OCI-LY7 (cell line): ENCODE data around the gene PITPNM3. TPM values are rescaled to one million over a fixed set of nuclear protein-coding genes. Genes with fewer than 3 reads are reported as not detected.

Source experiments
- BruUV-seq: library from RNA; stranded (reverse); fragments of 400-500 nt; replicated peaks from 2 replicates; lab custom pipeline; 2021; lab: Mats Ljungman, UMichigan
- CTCF ChIA-PET: fragments of 300-600 bp; sonication (Branson Sonifier 250); formaldehyde crosslinking; loops from one replicate; lab custom pipeline; 2022; ENCODE audit warnings: antibody characterized with exemption; ENCODE audit not compliant: unreplicated experiment; lab: Charles Lee
- POLR2A ChIA-PET: fragments of 300-600 bp; sonication (Branson Sonifier 250); formaldehyde crosslinking; loops from one replicate; lab custom pipeline; 2022; ENCODE audit warnings: antibody characterized with exemption; lab: Charles Lee
- DNase-seq: peaks from one replicate; pipeline ENCODE4 v3.0.0-alpha.2; 2015; ENCODE audit warnings: low spot score
- H2AFZ ChIP-seq: fragments of 200-600 bp; sonication (generic), shearing (Covaris generic); 2 replicates; pipeline ENCODE4 v1.6.1; 2014; ENCODE audit warnings: mild to moderate bottlenecking, antibody characterized with exemption, low read length, moderate library complexity
- H3K27ac ChIP-seq: fragments of 200-600 bp; sonication (generic); 2 replicates; pipeline ENCODE4 v1.5.1; 2014; ENCODE audit warnings: mixed run types, low read depth, mild to moderate bottlenecking, moderate library complexity, low read length, inconsistent platforms; ENCODE audit not compliant: poor library complexity, severe bottlenecking
- H3K36me3 ChIP-seq: fragments of 200-600 bp; sonication (generic); 2 replicates; pipeline ENCODE4 v1.6.1; 2014; ENCODE audit warnings: mild to moderate bottlenecking, antibody characterized with exemption, low read length, moderate library complexity, mixed read lengths; ENCODE audit not compliant: insufficient read depth
- H3K4me1 ChIP-seq: fragments of 200-600 bp; sonication (generic); 2 replicates; pipeline ENCODE4 v1.5.1; 2014; ENCODE audit warnings: mild to moderate bottlenecking, low read length; ENCODE audit not compliant: insufficient read depth, poor library complexity, severe bottlenecking
- H3K4me2 ChIP-seq: fragments of 200-600 bp; sonication (generic); 2 replicates; pipeline ENCODE4 v1.6.1; 2014; ENCODE audit warnings: mild to moderate bottlenecking, low read length
- H3K4me3 ChIP-seq: fragments of 200-600 bp; sonication (generic); 2 replicates; pipeline ENCODE4 v1.5.1; 2014; ENCODE audit warnings: mild to moderate bottlenecking, low read depth, low read length; ENCODE audit not compliant: poor library complexity, severe bottlenecking
- H3K79me2 ChIP-seq: fragments of 200-600 bp; sonication (generic); 2 replicates; pipeline ENCODE4 v1.6.1; 2016; ENCODE audit warnings: low read depth, mild to moderate bottlenecking, low read length, moderate library complexity, mixed read lengths; ENCODE audit not compliant: insufficient read depth
- H3K9me2 ChIP-seq: fragments of 200-600 bp; sonication (generic); 2 replicates; pipeline ENCODE4 v1.6.1; 2016; ENCODE audit warnings: mild to moderate bottlenecking, low read length, mixed read lengths; ENCODE audit not compliant: insufficient read depth
- H3K9me3 ChIP-seq: fragments of 200-600 bp; sonication (generic); 2 replicates; pipeline ENCODE4 v1.6.1; 2014; ENCODE audit warnings: mild to moderate bottlenecking, mixed run types, low read length, mixed read lengths
- H4K20me1 ChIP-seq: fragments of 200-600 bp; sonication (generic); 2 replicates; pipeline ENCODE4 v1.6.1; 2014; ENCODE audit warnings: mild to moderate bottlenecking, antibody characterized with exemption, low read length, moderate library complexity, mixed read lengths; ENCODE audit not compliant: insufficient read depth
- CTCF ChIP-seq: fragments of 200-600 bp; sonication (generic); conservative IDR thresholded peaks from 2 replicates; pipeline ENCODE4 v1.5.1; 2014; ENCODE audit warnings: mild to moderate bottlenecking, antibody characterized with exemption, low read length, moderate library complexity, mixed read lengths
- EZH2phosphoT487 ChIP-seq: fragments of 200-600 bp; sonication (generic); IDR thresholded peaks from 2 replicates; pipeline ENCODE4 v1.6.1; 2018; ENCODE audit warnings: low read depth, borderline replicate concordance, mild to moderate bottlenecking, mixed run types, antibody characterized with exemption, low read length, moderate library complexity, mixed read lengths
- intact Hi-C: fragments of 100-400 bp; cut with micrococcal nuclease; formaldehyde crosslinking; loops from one replicate; pipeline ENCODE4 v1.10.0; 2022; ENCODE audit not compliant: unreplicated experiment
- total RNA-seq, 2 experiments: library from RNA; depleted of rRNA in 1 of 2; stranded (reverse); fragments of >200 nt in 1 of 2; shearing (Covaris generic) in 1 of 2; gene quantifications; 2 replicates each; pipeline ENCODE4 v1.2.3, GENCODE V29; 2014 to 2022

The PITPNM3 gene
- total RNA-seq, 2 experiments from 2014 or later: 0.76 to 1.6 TPM

GRCh38 chr17:6470146-6470718 lies 86.1 kb downstream of the PITPNM3 start:
- ChIA-PET CTCF (no interaction called here), POLR2A (no interaction called here)
- no peaks in the 10 kb centered on the region for H3K79me2 ChIP-seq
- H3K27ac ChIP-seq: no peak overlapping the region
- BruUV-seq: no TSS peak
- H3K36me3 ChIP-seq: no peaks in the 10 kb centered on the region
- H4K20me1 ChIP-seq: no peaks in the 10 kb centered on the region
- H3K9me2 ChIP-seq: no peaks in the 10 kb centered on the region
- H3K4me1 ChIP-seq: no peaks in the 10 kb centered on the region
- H2AFZ ChIP-seq: no peak overlapping the region
- intact Hi-C loops: no loop called here
- H3K9me3 ChIP-seq: no peaks in the 10 kb centered on the region
- TF ChIP-seq EZH2phosphoT487 (no peak), CTCF (no peak)
- no peak for DNase-seq
- H3K4me2 ChIP-seq: no peak overlapping the region
- no peak overlapping the region for H3K4me3 ChIP-seq

- no peak for TF ChIP-seq CTCF
- TF ChIP-seq EZH2phosphoT487: no peak
- ChIA-PET POLR2A (no interaction called here), CTCF (no interaction called here)
- Histone ChIP-seq H3K27ac (no peak overlapping the region), H3K79me2 (no peaks in the 10 kb centered on the region), H3K9me3 (no peaks in the 10 kb centered on the region), H3K36me3 (no peaks in the 10 kb centered on the region), H3K4me2 (no peak overlapping the region), H3K4me1 (no peaks in the 10 kb centered on the region), H3K4me3 (no peak overlapping the region), H2AFZ (no peak overlapping the region), H4K20me1 (no peaks in the 10 kb centered on the region), H3K9me2 (no peaks in the 10 kb centered on the region)
- no TSS peak for BruUV-seq
- intact Hi-C loops: no loop called here
- no peak for DNase-seq
Observed at GRCh38 chr17:6468051-6468790, 88.1 kb downstream of the PITPNM3 start.

GRCh38 chr17:6467567-6467966 lies 88.8 kb downstream of the PITPNM3 start:
- H3K79me2 ChIP-seq: no peaks in the 10 kb centered on the region
- H3K4me1 ChIP-seq: no peaks in the 10 kb centered on the region
- H3K36me3 ChIP-seq: no peaks in the 10 kb centered on the region
- TF ChIP-seq EZH2phosphoT487: no peak
- TF ChIP-seq CTCF: no peak
- DNase-seq: no peak
- POLR2A ChIA-PET: no interaction called here
- H3K4me2 ChIP-seq: no peak overlapping the region
- BruUV-seq: no TSS peak
- no peak overlapping the region for H2AFZ ChIP-seq
- no peaks in the 10 kb centered on the region for H4K20me1 ChIP-seq
- CTCF ChIA-PET: no interaction called here
- intact Hi-C loops: no loop called here
- no peak overlapping the region for H3K4me3 ChIP-seq
- no peak overlapping the region for H3K27ac ChIP-seq
- no peaks in the 10 kb centered on the region for H3K9me3 ChIP-seq
- H3K9me2 ChIP-seq: no peaks in the 10 kb centered on the region
